IPS-20b (cell line): ENCODE results near the gene TSPAN32.

ENCODE experiments used
- H3K27ac ChIP-seq: one replicate; pipeline ENCODE4 v1.5.1; 2013; ENCODE audit warnings: low read length
- H3K27me3 ChIP-seq: 2 replicates; pipeline ENCODE4 v1.6.1; 2013; ENCODE audit warnings: mild to moderate bottlenecking, low read length, inconsistent platforms; ENCODE audit not compliant: insufficient read depth
- H3K36me3 ChIP-seq: 2 replicates; pipeline ENCODE4 v1.6.1; 2013; ENCODE audit warnings: low read depth, mild to moderate bottlenecking, inconsistent platforms, low read length, moderate library complexity; ENCODE audit not compliant: insufficient read depth
- H3K4me1 ChIP-seq: 2 replicates; pipeline ENCODE4 v1.6.1; 2013; ENCODE audit warnings: mild to moderate bottlenecking, control low read depth, inconsistent platforms, low read length, moderate library complexity; ENCODE audit not compliant: insufficient read depth
- H3K4me3 ChIP-seq: 2 replicates; pipeline ENCODE4 v1.5.1; 2013; ENCODE audit warnings: mild to moderate bottlenecking, low read length, inconsistent platforms
- H3K9ac ChIP-seq: 2 replicates; pipeline ENCODE4 v1.6.1; 2013; ENCODE audit warnings: low read depth, mild to moderate bottlenecking, inconsistent platforms, low read length, moderate library complexity
- H3K9me3 ChIP-seq: 2 replicates; pipeline ENCODE4 v1.6.1; 2013; ENCODE audit warnings: mild to moderate bottlenecking, low read depth, low read length, inconsistent platforms; ENCODE audit not compliant: insufficient read depth

The TSPAN32 gene

DNA sequence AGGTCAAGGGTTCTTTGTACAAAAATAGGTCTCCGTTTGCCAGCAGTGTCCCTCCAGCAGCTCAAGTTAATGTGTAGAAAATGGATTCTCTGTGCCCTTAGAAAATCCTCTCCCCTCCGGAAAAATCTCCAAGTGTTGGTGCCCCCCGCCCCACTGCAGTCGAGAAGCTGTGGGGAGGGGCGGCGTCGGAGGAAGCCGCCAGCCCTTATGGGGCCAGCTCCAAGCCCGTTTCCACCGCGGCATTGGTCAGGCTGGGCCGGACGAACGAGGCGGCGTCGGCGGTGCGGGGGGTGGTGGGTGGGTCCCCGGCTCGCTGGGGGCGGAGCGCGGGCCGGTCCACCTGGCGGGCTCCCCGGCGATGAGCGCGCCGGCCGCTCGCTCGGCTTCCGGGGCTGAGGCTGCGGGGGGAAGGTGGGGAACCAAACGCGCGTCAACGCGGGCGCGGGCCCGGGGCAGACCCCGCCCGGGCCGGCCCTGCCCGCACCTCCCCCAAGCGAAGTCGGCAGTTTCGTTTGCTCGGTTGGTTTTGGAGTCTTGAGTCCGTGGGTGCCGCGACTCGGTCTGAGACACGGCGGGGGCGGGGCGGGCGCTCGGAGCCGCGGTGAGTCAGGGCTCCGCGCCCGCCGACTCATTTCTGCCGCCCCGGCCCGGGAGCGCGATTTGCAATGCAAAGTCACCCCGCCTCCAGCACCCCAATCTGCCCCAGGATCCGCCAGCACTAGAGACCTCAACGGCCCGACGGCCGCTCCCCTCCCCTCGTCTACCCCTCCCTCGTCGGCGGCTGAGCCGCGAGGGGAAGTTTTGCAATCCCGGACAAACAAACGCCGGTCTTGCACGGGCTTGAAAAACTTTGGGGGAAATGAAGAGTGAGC lies 32.8 kb upstream of the TSPAN32 start:
- Histone ChIP-seq H3K27me3 (peaks cover 96% of the 10 kb centered on the region), H3K9ac (no peak overlapping the region), H3K4me1 (no peaks in the 10 kb centered on the region), H3K27ac (no peak overlapping the region), H3K9me3 (no peaks in the 10 kb centered on the region), H3K4me3 (peak overlapping the region; percentile 52; the same call in 1 of the 2 replicates), H3K36me3 (no peaks in the 10 kb centered on the region)

DNA sequence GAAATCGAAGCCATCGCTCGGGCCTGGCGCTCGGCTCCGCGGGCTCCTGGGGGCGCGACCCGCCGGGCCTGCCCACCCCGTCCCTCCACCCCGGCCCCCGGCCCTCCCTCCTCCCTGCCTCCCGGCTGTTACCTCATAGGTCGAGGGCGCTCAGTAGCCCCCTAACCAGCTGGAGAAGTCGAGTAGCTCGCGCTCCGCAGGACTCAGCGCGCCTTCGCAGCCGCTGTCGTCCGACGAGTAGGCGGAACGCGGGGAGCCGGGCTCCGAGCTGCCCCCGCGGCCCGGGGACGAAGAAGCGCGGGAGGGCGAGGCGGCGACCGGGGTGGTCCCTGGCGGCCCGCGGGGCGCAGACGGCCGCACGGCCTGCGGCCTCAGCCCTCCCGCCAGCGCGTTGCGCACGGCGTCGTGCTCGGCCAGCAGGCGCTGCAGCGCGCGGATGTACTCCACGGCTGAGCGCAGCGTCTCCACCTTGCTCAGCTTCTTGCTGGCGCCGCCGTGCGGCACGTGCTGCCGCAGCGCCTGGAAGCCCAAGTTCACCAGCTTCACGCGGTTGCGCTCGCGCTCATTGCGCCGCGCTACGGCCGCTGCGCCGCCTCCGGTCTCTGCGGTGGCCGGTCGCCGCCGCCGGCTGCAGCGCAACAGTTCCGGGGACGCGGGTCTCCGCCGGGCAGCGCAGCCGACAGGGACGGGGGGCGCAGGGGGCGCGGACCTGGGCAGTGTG lies 32.1 kb upstream of the TSPAN32 start:
- H3K4me1 ChIP-seq = no peaks in the 10 kb centered on the region
- H3K27me3 ChIP-seq = peaks cover 100% of the 10 kb centered on the region
- no peaks in the 10 kb centered on the region for H3K36me3 ChIP-seq
- H3K4me3 ChIP-seq = peak overlapping the region; percentile 52; the same call in 1 of the 2 replicates
- H3K27ac ChIP-seq = no peak overlapping the region
- H3K9ac ChIP-seq = no peak overlapping the region
- H3K9me3 ChIP-seq = no peaks in the 10 kb centered on the region

DNA sequence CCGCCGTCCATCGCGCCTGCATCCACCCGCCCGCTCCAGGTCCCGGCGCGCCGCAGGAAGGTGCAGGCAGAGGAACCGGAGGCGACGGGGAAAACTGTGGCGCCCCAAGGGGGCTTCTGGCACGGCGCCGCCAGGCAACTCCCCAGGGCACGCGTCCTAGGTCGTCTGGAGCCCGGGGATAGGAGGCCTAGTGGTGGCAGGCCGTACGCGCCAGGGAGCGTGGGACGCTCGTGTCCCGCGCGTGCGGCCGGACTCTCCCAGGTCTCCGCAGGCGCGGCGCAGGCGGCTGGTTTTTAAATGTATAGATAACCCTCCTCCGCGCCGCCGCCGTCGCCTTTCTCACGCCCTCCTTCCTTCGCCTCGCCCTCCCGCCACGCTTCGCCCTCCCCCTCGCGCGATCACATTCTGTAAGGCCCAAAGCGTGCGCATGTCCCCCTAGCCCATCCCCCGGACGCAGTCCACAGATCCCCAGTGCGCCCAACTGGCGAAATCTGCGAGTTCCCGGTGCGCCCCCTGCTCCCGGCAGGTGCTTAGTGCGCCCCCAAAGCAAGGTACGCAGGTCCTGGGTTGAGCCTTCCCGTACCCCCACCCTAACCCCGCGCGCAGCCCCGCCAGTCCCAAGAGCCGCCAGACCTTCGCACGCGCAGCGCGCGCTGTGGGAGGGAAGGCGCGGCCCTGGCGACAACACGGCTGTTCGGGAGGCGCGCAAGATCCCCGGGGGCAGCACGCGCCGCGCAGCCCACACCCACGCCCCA lies 31.3 kb upstream of the TSPAN32 start, which contains the start of gene ASCL2:
ASCL2 (minus strand) TSS at position 267 of the 755 bp plus-strand sequence; CDS start at position 11, 256 bp downstream.
- H3K4me3 ChIP-seq = peak within 1 kb of the TSS; percentile 52; the same call in 1 of the 2 replicates
- H3K4me1 ChIP-seq = no peaks in the 10 kb centered on the region
- H3K27me3 ChIP-seq = peaks cover 97% of the 10 kb centered on the region
- no peak within 1 kb of the TSS for H3K9ac ChIP-seq
- H3K27ac ChIP-seq = no peak within 1 kb of the TSS
- H3K36me3 ChIP-seq = no peaks in the 10 kb centered on the region
- no peaks in the 10 kb centered on the region for H3K9me3 ChIP-seq

DNA sequence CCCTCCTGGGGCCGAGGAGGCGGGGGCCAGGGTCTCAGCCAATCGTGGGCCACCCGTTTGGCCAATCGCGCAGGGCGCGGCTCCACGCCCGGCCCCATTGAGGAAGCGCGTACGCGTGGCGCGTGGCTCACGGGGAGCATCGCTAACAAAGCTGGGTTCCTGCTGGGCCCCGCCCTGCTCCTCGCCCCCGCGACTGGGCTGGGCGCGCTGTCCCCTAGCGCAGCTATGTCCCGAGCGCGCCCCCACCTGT lies 30.8 kb upstream of the TSPAN32 start:
- Histone ChIP-seq H3K9me3 (no peaks in the 10 kb centered on the region), H3K27me3 (peaks cover 96% of the 10 kb centered on the region), H3K27ac (no peak overlapping the region), H3K4me3 (no peak overlapping the region; the same call in 1 of the 2 replicates), H3K4me1 (no peaks in the 10 kb centered on the region), H3K9ac (no peak overlapping the region), H3K36me3 (no peaks in the 10 kb centered on the region)

DNA sequence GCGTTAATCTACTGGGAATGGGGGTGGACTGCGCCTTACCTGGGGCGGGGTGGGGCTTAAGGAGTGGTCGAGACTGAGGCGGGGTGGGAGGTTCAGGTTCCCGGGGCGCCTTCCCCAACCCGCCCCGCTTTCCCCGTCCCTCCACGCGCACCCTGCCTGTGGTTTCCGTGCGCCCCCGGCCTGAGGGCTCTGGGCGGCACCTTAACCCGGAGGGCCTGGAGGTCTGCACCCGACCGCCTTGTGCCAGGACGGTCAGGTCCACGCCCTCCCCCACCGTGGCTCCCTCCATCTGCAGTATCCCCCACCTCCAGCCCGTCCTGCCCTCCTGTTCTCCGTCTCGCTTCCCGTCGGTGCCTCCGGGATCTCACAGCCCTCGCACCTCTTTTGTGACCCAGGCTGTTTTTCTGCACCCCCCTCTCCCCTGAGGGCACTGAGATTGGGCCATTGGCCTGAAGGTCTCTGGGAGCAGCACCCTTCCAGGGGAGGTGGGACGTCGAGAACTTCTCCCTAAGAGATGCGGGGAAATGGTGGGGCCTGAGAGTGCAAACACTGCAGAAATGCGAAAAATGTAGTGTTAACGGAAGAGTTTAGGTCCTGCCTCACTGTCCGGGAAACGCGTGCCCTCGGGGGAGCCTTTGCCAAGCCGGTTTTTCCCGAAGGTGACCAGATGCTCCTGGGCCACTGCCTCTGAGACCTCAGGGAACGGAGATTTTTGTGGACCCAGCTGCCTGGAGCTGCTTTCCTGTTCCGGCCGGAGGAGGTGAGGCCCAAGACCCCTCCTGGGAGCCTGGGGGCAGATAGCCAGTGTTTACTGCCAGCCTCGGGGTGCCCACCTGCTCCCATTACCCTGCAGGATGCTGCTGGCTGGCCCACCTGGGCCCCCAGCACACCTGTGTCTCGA lies 30.2 kb upstream of the TSPAN32 start:
- Histone ChIP-seq H3K36me3 (no peaks in the 10 kb centered on the region), H3K9ac (no peak overlapping the region), H3K27me3 (peaks cover 95% of the 10 kb centered on the region), H3K27ac (no peak overlapping the region), H3K4me3 (no peak overlapping the region; the same call in 1 of the 2 replicates), H3K9me3 (no peaks in the 10 kb centered on the region), H3K4me1 (no peaks in the 10 kb centered on the region)

DNA sequence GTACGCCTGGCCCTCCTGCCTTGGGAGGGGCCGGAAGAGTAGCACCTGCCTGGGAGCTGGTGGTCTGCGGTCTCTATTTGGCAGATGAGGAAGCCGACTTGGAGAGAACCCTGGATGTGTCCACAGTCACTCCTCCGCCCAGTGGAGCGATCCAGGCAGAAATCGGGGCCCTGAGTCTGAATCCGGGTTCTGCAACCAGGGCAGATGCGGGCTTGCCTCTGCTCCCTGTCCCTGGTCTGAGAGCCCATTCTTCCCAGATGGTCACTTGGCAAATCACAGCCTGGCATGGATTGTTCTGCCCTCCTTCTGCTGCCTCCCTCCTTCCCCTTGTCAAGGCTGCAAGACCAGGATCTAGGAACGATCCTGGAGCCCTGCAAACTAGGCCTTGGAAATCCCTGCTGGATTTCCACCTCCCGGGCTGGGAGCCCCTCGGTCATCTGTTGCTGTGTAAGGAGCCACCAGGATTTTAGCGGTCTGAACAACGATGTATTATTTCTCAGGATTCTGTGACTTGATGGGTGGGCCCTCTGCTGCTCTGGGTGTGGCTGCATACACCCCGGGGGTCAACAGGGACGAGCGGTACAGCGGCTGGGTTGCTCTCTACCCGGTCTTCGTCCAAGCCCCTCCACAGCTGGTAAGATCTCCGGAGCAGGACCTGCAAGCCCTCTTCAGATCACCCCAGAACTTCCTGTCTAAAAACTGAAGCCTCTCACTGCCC lies 29.4 kb upstream of the TSPAN32 start:
- no peak overlapping the region for H3K27ac ChIP-seq
- H3K36me3 ChIP-seq = no peaks in the 10 kb centered on the region
- H3K27me3 ChIP-seq = peaks cover 94% of the 10 kb centered on the region
- no peaks in the 10 kb centered on the region for H3K9me3 ChIP-seq
- peaks cover 3% of the 10 kb centered on the region for H3K4me1 ChIP-seq
- no peak overlapping the region for H3K9ac ChIP-seq
- H3K4me3 ChIP-seq = no peak overlapping the region

DNA sequence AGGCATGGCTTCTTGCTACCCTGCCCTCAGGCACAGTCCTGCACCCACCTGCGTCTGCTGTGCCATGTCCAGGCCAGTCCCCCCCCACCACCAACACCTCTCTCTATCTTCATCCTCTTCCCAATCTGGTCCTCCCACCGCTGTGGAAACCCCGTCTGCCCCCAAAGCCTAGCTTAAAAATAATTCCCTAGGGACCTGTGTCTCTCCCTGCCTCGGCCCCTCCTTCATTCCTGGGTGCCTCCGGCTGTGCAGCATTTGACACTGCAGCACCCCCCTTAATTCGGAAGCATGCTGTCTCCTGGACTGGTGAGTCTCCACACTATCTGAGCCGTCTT lies 28.9 kb upstream of the TSPAN32 start:
- peaks cover 89% of the 10 kb centered on the region for H3K27me3 ChIP-seq
- H3K4me1 ChIP-seq = peaks cover 9% of the 10 kb centered on the region
- H3K36me3 ChIP-seq = no peaks in the 10 kb centered on the region
- H3K4me3 ChIP-seq = no peak overlapping the region
- H3K27ac ChIP-seq = no peak overlapping the region
- H3K9me3 ChIP-seq = no peaks in the 10 kb centered on the region
- H3K9ac ChIP-seq = no peak overlapping the region

DNA sequence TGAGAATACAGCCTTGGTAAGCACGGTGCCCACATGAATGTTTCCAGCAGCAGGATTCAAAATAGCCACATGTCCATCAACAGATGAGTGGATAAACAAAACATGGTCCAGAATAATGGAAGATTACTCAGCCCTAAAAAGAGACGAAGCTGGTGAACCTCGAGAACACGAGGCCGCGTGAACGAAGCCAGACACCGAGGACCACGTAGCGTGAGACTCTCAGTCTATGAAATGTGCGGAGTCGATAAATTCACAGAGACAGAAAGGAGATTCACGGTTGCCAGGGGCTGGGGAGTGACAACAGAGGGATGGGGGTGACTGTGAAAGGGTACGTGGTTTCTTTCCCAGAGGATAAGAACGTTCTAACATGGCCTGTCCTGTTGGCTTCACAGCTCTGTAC lies 28.5 kb upstream of the TSPAN32 start:
- H3K9me3 ChIP-seq = no peaks in the 10 kb centered on the region
- H3K36me3 ChIP-seq = no peaks in the 10 kb centered on the region
- no peak overlapping the region for H3K27ac ChIP-seq
- peaks cover 85% of the 10 kb centered on the region for H3K27me3 ChIP-seq
- H3K9ac ChIP-seq = no peak overlapping the region
- peaks cover 11% of the 10 kb centered on the region for H3K4me1 ChIP-seq
- H3K4me3 ChIP-seq = no peak overlapping the region

DNA sequence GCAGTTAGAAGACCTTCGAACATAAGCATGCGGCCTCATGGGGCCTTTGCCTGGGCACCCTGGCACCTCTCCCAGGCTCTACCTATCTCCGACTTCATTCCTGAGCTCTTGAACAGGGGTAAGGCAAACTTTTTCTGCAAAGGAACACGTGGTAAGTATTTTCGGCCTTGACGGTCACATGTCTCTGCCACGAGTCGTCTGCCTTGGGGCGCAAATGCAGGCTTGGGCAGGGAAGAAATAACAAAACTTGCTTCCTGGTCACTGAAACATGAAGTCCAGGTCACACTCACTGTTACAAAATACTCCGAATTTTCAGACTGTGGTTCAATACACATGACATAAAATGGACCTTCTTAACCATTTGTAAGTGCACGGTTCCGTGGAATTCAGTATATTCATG lies 28.0 kb upstream of the TSPAN32 start:
- H3K27ac ChIP-seq = no peak overlapping the region
- peaks cover 81% of the 10 kb centered on the region for H3K27me3 ChIP-seq
- H3K9me3 ChIP-seq = no peaks in the 10 kb centered on the region
- no peak overlapping the region for H3K9ac ChIP-seq
- H3K36me3 ChIP-seq = no peaks in the 10 kb centered on the region
- H3K4me1 ChIP-seq = peaks cover 11% of the 10 kb centered on the region
- H3K4me3 ChIP-seq = no peak overlapping the region

DNA sequence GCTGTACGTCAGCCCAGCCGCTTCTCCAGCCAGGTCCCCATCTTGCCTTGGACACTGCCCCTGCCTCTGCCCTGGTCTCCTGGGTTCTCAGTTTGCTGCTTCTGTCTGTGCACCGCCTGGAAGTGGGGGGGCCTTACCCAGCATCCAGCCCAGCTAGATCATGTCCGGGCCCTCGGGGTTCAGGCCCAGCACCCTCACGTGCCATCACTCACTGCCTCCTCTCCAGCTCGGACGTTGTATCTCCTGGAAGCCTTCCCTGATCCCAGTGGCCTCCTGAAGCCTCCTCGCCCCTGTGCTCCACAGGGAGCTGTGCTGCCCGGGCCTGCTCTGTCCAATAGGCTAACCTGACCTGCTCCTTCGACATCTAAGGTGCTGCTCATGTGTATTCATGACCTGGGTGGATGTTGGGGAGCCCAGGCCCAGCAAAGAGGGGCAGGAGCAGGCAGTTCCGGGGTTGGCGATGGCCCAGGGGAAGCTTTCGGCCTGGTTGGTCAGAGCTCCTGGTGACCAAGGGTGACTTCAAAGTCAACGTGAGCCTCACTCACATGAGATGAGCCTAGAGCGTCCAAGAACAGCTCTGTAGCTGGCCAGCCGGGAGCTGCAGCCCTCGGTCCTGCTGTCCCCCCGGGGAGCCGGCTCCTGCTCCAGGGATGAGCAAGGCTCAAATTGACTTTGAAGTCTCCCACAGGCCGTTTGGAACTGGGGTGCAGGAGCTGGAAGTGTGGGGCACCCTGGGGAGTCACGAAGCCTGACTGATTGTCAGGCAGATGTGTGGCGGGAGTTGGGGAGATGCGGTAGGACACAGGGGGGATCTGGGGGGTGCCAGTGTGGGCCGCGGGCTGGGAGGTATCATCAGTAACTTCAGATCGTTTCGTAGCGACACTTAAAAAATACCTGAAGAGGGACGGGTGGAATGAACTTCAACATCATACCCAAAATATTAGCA lies 26.2 kb upstream of the TSPAN32 start:
- Histone ChIP-seq H3K4me1 (peaks cover 11% of the 10 kb centered on the region), H3K9me3 (no peaks in the 10 kb centered on the region), H3K36me3 (no peaks in the 10 kb centered on the region), H3K9ac (no peak overlapping the region), H3K27ac (no peak overlapping the region), H3K4me3 (no peak overlapping the region), H3K27me3 (peaks cover 62% of the 10 kb centered on the region)
